Measurements from ENCODE around the gene PRKCD.
"Not testable (repeated sequence)": the region's sequence is repeated elsewhere in the genome, so short reads cannot be mapped to it uniquely, and the experiment has no call there.

The PRKCD gene

GRCh38 chr3:53140847-53141845, 19.9 kb upstream of the PRKCD start:
- no peak for DNase-seq

DNA sequence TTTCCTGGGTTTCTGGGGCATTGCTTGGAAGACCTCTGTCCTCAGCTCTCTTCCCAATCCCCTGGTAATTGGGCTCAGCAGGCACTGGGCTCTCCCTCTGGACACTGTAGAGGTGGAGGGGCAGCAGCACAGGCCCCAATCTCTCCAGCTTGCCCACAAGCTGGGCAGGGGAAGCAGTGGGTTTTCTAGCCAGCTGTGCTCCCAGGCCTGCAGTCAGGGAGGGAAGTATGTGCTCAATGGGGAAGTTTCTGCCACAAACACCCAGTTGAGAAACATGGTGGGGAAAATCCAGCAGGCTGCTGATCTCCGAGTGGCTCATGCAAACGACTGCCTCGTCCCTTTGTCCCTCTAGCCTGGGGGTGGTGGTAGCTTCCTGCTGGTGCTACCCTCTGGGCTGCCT, 18.0 kb upstream of the PRKCD start:
- DNase-seq, result no peak

- DNase-seq, result no peak
Observed at GRCh38 chr3:53144446-53144845, 16.6 kb upstream of the PRKCD start.

DNA sequence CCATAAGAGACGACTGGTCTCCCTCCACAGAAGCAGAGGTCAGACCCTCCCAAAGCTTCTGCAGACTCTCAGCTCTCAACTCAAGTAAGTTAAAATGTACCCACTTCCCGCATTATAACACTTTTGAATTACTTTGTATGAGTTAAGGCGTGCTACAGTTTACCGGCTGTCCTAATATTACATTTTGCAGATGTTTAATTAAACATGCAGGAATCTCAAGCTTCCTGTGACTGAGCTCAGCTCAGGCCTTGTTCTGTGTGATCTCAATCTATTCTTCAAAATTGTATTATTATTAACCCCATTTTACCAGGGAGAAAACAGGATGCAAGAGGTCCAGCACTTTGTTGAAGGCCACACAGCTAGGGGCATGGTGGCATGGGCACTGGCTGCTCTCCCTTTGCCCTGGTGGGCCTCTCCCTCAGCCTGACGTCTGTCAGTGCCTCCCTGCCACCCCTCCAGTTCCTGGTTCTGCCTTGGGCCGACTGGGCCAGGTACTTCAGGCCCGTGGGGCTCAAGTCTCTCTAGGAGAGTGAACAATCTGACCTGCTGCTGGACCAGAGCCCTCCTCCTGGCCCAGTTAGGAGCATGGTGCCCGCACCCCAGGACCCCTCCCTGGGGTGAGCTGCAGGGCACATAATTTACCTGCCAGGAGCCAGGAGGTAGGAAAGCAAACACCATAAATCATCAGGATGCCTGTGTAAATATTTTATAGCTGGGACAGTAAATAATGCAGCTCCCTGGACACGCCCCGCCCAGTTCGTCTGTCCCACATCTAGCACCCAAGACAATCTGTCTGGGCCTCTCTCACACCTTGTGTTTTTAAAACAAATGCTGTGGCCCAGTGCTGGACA, 15.9 kb upstream of the PRKCD start:
- DNase-seq, result no peak

- no peak for DNase-seq
Observed at GRCh38 chr3:53145713-53146080, 15.3 kb upstream of the PRKCD start.

DNA sequence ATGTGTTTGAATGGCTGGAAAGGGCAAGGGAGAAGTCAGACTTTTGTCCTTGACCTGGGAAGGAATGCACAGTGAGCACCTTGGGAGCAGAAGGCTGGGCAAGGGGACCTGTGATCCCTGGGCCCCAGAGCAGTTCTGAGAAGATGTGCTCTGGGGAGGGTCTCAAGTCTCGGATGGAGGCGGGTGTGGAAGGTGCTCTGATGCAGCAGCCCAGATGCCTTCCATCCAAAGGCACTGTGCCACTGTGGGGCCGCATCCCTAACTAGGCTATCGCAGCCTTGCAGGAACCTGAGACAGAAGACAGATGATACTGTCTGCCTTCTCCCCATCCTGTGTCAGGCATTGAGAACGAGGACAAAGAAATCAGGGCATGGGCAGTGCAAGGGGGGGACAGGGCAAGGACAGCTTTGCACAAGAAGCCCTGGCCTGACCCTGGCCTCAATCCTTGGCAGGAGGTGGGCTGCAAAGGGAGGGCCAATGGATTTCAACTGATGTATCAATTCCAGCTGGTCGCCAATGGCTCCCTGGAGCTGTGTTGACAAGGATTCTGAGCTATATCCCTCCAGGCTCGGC, 14.6 kb upstream of the PRKCD start:
- DNase-seq, result no peak

- no peak for DNase-seq
Observed at GRCh38 chr3:53147151-53147902, 13.7 kb upstream of the PRKCD start.

DNA sequence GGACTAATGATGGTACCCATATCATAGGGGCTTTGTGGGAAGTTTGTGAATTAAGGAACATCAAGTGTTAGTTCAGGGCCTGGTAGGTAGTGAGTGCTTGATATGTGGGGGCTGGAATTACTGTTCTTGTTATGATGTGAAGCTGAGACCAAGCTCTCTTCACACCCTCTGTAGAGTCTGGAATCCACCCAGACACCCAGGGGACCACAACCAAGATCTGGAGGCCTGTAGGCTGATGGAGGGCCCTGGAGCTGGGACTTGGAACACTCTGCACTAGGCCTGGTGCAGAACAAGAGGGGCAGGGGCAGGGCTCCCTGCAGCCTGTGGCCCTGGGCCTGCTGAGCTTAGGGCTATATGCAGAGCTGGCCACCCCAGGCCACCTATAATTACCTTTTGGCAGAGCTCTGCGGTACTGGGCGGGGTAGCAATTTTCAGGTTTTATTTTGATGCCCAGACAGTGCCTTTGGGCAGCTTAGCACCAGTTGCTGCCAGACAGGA, 13.1 kb upstream of the PRKCD start:
- DNase-seq, result no peak

GRCh38 chr3:53149006-53149690, 11.9 kb upstream of the PRKCD start:
- no peak for DNase-seq

DNA sequence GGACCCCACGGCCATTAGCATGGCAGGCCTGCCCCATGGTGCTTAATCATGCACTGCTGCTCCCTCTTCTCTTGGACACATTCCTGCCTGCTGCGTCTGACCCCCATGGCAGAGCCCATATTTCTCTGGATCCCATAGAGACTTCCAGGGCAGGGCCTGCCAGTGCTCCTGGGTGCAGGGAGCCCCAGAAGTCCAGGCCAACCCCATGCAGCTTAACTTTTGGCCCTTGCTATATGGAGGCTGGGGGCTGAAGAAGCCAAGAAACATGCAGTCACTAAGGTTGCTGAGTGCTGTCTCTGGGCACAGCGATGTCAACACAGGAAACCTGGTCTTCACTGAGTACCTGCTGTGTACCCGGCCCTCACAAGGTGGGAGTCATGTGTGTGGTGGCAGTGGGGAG, 11.3 kb upstream of the PRKCD start:
- DNase-seq, result no peak

DNA sequence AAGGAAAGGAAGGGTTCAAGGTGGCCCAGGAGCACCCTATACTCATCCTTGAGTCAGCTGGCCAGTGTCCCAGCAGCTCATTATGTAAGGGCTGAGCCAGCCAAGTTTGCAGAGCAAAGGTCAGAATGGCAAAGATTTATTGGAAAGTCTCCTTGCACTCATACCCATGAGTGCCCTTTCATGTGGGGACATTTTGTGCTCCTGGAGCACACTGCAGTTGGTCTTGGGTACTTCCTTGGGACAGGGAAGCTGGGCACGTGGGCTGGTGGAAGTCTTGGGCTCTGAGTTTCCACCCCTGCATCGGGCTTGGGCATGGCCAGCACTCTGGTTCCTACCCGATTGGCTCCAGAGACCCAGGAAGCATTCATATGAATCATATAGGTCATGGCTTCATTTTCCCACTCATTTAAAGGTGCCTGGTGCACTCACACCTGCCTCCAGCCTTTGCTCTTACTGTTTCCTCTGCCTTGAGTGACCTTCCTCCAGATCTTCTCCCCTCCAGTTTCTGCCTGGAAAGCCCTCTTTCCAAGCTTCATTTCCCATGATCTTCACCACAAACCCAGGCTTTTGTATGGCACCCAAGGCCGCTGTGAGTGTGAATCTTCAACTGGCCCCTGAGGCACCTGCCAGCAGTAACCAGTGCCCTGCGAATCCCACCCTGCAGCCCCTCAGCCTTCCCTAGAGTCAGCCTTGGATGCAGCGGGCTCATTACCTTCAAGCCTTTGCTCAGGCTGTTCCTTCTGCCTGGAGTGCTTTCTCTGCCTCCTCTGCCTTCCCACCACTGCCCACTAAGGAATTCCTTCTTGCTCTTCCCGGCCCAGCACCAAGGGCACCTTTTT, 10.5 kb upstream of the PRKCD start:
- DNase-seq, result no peak

- DNase-seq, result not testable (repeated sequence)
Observed at GRCh38 chr3:53151086-53151438, 9.9 kb upstream of the PRKCD start.

DNA sequence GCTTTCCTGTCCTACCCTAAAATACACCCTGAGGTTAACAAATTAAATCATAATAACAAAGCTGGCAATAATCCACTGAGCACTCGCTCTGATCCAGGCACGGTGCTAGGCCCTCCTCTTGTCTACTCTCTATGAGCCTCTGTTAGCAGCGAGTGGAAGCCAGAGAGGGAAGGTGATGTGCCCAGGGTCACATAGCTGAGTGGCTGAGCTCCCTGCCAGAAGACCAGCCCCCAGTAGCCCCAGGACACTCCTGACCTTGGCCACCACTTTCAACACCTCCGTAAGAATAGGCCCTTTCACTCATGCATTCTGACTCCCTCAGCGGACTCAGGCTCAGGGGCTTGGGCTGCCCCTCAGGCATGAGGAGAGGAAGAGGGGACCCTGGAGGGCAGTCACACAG, 9.5 kb upstream of the PRKCD start:
- no peak for DNase-seq

GRCh38 chr3:53151870-53152660, 8.9 kb upstream of the PRKCD start:
- no peak for DNase-seq

DNA sequence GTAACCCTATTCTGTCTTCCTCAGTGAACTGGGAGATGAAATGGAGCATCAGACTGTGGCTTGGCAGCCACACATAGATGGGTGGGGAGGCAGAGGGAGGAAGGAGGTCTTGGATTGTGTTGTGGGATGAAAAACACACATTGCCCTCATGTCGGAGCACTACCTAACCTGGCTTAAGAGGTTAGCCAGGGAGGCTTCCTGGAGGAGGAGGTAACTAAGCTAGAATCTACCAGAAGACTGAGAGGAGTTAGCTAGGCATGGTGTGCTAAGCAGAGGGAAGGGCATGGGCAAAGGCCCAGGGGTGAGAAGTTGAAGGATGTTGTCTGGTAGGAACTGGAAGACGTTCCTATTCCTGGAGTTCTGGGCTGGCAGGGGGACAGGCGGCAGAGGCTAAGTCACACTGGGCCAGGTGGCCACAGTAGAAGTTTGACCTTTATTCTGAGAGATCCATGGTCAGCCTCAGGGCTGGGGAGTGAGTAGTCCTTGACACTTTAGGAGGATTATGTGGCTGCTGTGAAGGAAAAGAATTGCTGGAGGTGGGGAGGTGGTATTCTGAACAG, 7.7 kb upstream of the PRKCD start:
- no peak for DNase-seq

GRCh38 chr3:53153980-53154379, 7.0 kb upstream of the PRKCD start:
- DNase-seq, result no peak

- no peak for DNase-seq
Observed at GRCh38 chr3:53154881-53155285, 6.1 kb upstream of the PRKCD start.

DNA sequence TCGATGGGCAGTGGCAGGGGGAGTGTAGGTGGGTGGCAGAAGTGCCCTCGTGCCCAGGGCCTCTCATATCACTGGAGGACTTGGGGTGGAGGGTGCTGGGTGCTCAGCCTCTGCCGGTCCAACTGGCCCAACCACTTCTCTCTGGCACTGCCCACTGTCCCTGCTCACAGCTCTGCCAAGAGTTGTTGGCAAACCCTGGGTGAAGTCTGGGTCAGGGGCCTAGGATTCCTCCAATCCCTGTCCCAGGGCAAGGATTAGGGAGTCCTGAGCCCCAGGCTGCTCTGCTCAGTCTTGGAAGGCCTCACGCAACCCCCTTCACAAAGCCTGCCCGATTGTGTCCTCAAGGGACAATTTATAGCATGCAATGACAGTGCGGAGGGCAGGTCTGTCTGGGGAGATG, 5.2 kb upstream of the PRKCD start:
- no peak for DNase-seq

DNA sequence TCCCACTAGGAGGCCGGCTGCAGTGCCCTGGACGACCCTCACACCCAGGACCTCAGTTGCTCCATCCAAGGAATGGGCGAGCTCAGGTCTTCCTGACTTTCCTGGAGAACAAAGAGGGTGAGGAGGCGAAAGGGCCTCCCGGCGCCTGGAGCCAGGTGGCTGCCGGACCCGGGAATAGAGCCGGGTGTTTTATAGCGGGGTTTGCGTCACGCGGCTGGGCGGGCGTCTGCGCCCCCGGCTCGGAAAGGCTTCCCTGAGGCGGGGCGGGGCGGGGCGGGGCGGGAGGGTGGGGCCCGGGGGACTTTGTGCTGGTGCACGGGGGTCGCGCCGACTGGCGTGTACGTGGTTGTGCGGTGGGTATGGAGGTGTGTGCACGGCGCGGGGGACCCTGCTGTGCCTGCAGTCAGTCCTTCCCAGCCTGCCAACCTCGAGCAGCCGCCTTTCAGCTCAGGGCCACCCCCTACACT, 4.6 kb upstream of the PRKCD start:
- no peak for DNase-seq
